ENCODE measurements around the gene GALNT10.

Gene GALNT10

DNA sequence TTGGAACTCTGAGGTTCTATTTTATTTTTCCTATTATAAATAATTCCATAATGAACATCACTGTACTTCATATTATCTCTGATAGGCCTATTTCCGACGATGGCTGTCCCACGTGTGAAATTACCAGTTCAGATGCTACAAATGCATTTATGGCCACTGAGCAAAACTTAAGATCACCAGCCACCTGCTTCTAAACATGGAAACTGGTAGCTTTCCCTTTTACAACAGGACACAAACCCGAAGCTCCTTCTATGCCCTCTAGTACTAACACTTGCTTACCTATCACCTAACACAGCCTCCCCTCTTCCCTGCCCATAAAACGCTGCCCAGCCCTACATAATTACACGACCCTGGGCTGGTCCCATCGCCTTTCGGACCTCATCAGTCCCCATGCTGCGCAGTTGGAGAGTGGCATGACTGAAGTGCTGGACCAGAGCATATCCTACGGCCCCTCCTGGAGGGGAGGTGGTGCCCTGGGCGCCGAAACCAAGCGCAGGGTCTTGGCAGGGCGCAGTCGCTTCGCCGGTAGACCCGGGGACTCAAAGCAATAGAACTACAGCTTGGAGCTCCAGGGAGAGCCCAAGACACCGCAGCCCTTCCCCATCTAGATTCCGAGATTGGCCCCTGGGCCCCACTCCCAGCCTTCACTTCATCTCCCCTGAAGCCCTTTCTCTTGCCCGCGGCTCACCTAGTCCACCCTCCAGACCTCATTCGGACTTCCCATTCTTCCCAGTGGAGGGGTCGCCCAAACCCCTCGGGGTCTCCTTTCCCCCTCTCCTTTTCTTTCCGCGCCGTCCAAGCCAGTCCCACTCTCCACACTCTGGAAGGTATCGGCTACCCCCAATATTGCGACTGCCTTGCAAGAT is 254.3 kb downstream of the GALNT10 start:
- H3K4me3 ChIP-seq (ENCODE audit: low read depth, low read length) = peak overlapping the region; percentile 94
- TF ChIP-seq, protein P1, sequence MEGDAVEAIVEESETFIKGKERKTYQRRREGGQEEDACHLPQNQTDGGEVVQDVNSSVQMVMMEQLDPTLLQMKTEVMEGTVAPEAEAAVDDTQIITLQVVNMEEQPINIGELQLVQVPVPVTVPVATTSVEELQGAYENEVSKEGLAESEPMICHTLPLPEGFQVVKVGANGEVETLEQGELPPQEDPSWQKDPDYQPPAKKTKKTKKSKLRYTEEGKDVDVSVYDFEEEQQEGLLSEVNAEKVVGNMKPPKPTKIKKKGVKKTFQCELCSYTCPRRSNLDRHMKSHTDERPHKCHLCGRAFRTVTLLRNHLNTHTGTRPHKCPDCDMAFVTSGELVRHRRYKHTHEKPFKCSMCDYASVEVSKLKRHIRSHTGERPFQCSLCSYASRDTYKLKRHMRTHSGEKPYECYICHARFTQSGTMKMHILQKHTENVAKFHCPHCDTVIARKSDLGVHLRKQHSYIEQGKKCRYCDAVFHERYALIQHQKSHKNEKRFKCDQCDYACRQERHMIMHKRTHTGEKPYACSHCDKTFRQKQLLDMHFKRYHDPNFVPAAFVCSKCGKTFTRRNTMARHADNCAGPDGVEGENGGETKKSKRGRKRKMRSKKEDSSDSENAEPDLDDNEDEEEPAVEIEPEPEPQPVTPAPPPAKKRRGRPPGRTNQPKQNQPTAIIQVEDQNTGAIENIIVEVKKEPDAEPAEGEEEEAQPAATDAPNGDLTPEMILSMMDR (IDR thresholded peaks at IDR 0.05; ENCODE audit: borderline replicate concordance, insufficient read depth, low read depth, low read length) = no peak

DNA sequence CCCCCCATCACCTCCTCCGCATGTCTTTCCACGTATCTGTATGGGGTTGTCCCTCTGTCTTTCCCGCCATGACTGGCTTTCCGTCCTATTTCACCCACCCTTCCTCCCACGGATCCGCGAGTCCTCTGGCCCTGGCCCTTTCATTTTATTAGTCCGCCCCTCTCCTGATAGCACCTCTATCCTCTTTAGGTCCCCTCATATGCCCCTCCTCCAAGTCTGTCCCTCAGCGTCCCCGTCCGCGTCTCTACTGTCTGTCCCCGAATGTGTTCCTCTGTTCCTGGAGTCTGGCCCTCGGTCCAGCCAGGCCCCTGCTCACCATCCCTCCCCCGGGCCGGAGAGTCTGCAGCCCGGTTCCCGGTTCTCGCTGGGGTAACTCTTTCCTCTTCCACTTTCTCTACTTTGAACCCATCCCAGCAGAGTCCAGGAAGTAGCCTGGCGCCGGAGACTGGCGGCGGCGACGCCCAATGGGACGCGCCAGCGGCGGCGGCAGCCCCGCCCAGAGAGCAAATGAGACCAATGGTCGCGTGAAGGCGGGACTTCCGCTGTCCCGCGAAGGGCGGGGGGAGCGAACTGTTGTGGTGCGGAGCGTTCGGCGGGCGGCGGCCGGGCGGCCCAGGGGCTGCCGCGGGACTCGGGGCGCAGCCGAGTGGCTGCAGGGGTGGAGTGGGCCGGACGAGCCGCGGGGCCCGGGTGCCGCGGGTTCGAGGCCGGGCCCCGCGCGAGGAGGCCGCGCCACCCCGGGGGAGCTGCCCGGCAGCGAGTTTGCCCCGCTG is 255.1 kb downstream of the GALNT10 start, which contains the start of gene SAP30L:
TSS of gene SAP30L (plus strand) at position 576 of the 773 bp plus-strand sequence. CDS start 608 bp downstream, outside the sequence.
- H3K4me3 ChIP-seq (ENCODE audit: low read depth, low read length) = peak within 1 kb of the TSS; percentile 94
- TF ChIP-seq, protein P1 (IDR thresholded peaks at IDR 0.05; ENCODE audit: borderline replicate concordance, insufficient read depth, low read depth, low read length) = no peak

DNA sequence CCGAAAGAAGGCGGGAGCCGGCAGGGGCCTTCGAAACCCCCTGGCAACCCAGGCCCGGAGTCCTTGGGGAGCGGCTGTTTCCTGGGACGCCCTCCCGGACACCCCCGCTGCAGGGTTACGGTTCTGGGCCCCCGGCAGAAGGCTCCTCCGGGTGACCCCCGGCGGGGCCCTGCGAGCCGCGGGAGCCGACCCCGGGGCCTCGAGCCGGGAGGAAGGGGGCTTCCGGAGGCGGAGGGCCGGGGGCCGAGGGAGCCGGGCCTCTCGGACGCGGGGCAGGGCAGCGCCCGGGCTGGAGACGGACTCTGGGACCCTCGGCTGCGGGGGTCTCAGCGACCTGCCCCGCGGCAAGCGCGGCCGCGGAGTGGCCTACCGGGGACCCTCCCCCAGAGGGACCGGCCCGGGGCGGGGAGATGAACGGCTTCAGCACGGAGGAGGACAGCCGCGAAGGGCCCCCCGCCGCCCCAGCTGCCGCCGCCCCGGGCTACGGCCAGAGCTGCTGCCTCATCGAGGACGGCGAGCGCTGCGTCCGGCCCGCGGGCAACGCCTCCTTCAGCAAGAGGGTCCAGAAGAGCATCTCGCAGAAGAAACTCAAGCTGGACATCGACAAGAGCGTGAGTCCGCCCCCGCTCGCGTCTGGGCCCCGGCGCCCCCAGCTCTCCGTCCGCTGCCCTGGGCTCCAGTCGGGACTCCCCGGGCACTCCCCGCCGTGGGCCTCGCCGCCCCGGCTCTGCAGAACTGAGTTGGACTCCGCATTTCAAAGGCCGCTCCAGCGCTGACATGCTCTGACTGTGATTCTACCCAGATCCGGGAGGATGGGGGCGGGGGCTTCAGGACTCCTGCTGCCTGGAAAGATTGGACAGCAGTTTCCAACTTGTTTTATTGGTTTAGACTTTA is 255.9 kb downstream of the GALNT10 start:
- TF ChIP-seq, protein P1 (IDR thresholded peaks at IDR 0.05; ENCODE audit: borderline replicate concordance, insufficient read depth, low read depth, low read length) = no peak
- peak overlapping the region; percentile 94 for H3K4me3 ChIP-seq (ENCODE audit: low read depth, low read length)

DNA sequence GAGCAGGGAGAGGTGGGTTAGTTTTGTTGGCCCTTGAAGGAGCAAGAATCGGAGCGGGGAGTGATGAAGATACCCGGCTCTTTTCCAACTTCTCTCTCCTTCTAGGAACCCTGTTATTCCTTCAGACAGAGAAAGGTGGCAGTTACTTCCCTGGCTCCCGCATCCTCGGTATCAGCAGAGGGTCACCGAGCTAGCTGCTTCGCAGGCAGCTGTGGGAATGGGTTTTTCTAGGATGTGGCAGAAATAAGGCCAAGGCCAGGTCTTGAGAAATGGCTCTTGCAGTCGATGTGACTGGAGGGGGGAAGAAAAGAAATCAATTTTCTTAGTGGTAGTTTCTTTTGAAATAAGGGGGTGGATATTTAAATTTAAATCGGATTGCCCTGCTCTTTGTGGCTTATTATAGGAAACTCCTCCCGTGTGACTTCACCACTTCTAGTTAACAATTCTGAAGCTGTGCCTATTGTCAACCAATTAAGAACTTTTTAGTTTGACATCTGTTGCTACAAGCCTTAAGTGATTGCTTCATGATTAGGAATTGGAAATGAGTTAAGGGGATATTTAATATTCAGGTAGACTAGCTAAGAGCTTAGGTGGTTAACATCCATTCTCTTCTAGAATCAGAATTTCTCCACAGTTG is 256.7 kb downstream of the GALNT10 start:
- TF ChIP-seq, protein P1 (IDR thresholded peaks at IDR 0.05; ENCODE audit: borderline replicate concordance, insufficient read depth, low read depth, low read length) = no peak
- peak overlapping the region; percentile 94 for H3K4me3 ChIP-seq (ENCODE audit: low read depth, low read length)

DNA sequence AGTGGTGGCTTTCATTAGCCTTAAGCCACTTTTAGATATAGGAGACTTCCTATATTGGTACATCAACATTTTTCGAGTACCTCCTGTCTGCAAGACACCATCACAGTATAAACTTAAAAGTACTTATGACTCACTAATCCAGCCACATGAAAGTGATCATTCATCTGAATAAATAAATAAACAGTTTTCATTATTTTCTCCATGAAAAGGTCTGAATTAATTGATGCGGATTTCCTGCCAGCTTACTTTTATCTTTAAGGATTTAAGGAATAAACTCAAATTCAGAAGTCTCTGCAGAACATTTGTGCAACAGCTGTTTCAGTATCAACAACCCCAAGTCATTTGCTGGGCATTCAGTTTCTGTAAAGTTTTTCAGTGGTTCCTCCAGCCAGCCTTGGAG is 259.3 kb downstream of the GALNT10 start:
- H3K4me3 ChIP-seq (ENCODE audit: low read depth, low read length) = no peak overlapping the region
- TF ChIP-seq, protein P1 (IDR thresholded peaks at IDR 0.05; ENCODE audit: borderline replicate concordance, insufficient read depth, low read depth, low read length) = no peak

DNA sequence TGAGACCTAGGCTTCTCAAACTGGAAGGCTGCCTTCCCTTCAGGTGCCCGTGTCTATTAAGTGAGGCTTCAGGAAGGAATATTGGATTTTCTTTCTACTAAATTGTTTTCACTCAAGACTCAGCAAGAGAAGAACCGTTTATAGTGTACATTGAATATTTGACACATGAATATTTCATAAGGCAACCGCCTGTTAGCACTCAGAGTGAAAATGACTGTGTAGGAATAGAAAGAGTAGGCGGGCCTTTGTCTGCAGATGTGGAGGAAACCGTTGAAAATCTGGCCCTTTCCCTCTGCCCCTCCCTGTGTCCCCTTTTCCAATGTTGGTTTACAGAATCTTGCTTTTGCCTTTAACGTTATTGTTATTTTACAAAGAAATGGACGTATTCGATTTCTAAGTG is 261.4 kb downstream of the GALNT10 start:
- no peak overlapping the region for H3K4me3 ChIP-seq (ENCODE audit: low read depth, low read length)
- TF ChIP-seq, protein P1 (IDR thresholded peaks at IDR 0.05; ENCODE audit: borderline replicate concordance, insufficient read depth, low read depth, low read length) = no peak

Measured in GM12875 (cell line).